ENCODE data around the gene SLC9A9.

DNA sequence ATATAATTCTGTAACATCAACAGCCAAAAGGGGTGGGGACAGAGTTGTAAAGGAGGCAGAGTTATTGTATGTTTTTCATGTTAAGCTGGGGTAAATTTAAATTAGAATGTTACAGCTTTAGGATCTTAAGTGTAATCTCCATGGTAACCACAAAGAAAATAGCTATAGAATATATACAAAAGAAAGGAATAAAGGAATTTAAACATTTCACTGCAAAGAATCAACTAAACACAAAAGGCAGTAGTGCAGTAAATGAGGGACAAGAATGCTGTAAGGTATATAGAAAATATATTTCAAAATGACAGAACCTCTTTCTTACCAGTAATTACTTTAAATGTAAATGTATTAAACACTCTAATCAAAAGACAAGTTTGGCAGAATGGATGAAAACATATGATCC lies 361.7 kb downstream of the SLC9A9 start:
- TF ChIP-seq POLR2A (IDR thresholded peaks at IDR 0.05; ENCODE audit: low read length) (no peak), GATA1 (IDR thresholded peaks at IDR 0.05; ENCODE audit: low read depth, low read length) (no peak)
